GM18511 (cell line): ENCODE measurements around the gene FAIM.
"Not testable (repeated sequence)": the region's sequence is repeated elsewhere in the genome, so short reads cannot be mapped to it uniquely, and the experiment has no call there.

Source experiments
- ATAC-seq: cut with Tn5 transposase; IDR thresholded peaks from one replicate; pipeline ENCODE4 v1.9.1; 2021; ENCODE audit warnings: mild to moderate bottlenecking, moderate library complexity; ENCODE audit not compliant: unreplicated experiment

FAIM gene

DNA sequence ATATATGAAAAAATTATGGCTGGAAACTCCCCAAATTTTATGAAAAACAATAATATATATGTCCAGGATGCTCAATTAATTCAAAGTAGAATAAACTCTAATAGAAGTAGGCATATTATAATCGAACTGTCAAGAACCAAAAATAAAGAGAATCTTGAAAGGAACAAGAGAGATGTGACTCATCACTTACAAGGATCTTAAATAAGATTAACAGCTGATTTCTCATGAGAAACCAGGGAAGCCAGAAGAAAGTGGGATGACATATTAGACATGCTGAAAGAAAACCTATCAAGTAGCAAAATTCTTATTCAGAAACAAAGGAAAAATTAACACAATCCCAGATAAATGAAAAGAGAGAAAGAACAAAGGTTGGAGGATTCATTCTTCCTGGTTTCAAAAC lies 66.8 kb downstream of the FAIM start:
- no peak for ATAC-seq

- ATAC-seq, result no peak
These were observed 69.5 kb downstream of the FAIM start for GRCh38 chr3:138678086-138678485.

GRCh38 chr3:138678874-138679392 lies 70.4 kb downstream of the FAIM start:
- ATAC-seq, result no peak

DNA sequence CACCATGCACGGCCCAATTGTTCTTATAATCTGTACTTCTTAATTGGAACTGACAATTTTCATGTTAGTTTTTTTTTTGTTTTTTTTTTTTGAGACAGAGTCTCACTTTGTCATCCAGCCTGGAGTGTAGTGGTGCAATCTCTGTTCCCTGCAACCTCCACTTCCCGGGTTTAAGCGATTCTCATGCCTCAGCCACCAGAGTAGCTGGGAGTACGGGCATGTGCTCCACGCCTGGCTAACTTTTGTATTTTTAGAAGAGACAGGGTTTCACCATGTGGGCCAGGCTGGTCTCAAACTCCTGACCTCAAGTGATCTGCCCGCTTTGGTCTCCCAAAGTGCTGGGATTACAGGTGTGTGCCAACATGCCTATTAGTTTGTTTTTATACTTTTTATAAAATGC lies 72.4 kb downstream of the FAIM start:
- not testable (repeated sequence) for ATAC-seq

DNA sequence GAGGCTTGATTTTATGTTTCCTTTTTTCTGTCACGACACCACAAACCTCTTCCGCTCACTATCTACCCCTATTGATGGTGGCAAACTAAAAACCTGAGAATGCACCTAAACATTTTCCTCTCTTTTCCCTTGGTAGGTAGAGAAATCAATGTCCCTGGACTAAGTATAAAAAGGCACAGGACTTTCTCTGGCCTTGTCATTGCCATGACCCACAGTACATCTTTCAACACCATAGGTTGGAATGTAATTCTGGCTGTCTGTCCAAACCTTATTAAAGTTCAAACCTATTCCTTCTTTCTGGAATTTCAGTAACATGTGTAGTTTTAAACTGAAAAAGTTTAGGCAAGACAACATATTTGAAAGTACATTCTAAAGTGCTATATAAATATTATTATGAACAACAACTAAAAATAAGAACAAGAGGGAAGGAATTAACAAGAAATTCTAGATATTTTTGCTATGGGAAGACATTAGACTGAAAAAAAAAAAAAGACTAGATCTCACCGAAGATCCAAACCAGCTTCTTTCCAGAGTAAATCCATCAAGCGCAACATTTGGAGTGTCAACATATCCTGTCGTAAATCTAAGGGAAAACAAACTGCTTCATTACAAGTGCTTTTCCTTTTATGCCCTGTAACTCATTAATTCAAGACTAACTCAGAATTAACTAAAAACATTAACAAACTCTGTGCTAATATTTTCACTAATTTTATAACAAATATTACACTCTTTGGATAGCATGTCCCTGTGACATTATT lies 73.1 kb downstream of the FAIM start:
- no peak for ATAC-seq

DNA sequence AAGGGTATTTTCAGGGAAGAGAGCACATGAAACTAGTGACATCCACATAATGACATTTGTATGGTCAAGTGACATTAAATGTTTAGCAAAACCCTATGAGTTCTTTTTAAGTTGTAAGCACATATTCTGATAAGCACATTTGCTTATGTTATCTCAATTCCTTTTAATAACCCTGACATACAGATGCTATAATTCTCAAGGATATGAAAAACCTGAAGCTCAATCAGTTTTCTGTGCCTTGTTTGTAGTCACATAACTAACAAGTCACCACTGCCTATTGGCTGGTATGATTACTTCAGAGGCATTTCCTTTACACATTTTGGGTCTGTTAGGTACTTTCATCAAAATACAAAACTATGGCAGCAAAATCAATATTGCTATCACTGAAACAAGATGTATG lies 74.1 kb downstream of the FAIM start:
- no peak for ATAC-seq
